H1 (cell line): ENCODE measurements around the gene NXPH4.

Experiments
- BCL11A ChIP-seq, 2 experiments: IDR thresholded peaks; one replicate each; pipeline ENCODE4 v1.6.1; 2011; ENCODE audit warnings: low read depth in 2 of 2, low read length in 2 of 2, mild to moderate bottlenecking in 2 of 2
- CBX8 ChIP-seq: fragments of 300-800, 300-1000 bp; sonication (generic); IDR thresholded peaks from 2 replicates; pipeline ENCODE4 v1.7.1; 2016; ENCODE audit warnings: low read depth, low read length, borderline replicate concordance
- CHD2 ChIP-seq: IDR thresholded peaks from 2 replicates; pipeline ENCODE4 v1.6.1; 2012; ENCODE audit warnings: low read length, improper control_type of control experiment
- CREB1 ChIP-seq: IDR thresholded peaks from 2 replicates; pipeline ENCODE4 v1.6.1; 2012; ENCODE audit warnings: inconsistent platforms
- EGR1 ChIP-seq: IDR thresholded peaks from 2 replicates; pipeline ENCODE4 v1.6.1; 2011; ENCODE audit warnings: low read depth, low read length, borderline replicate concordance
- FOSL1 ChIP-seq: IDR thresholded peaks from 2 replicates; pipeline ENCODE4 v1.6.1; 2011; ENCODE audit warnings: mild to moderate bottlenecking, low read depth, low read length, moderate library complexity; ENCODE audit not compliant: insufficient read depth
- GABPA ChIP-seq: IDR thresholded peaks from 2 replicates; pipeline ENCODE4 v1.6.1; 2011; ENCODE audit warnings: mild to moderate bottlenecking, low read length, moderate library complexity, borderline replicate concordance; ENCODE audit not compliant: insufficient read depth
- JUND ChIP-seq: IDR thresholded peaks from 2 replicates; pipeline ENCODE4 v1.6.1; 2011; ENCODE audit warnings: mild to moderate bottlenecking, improper control_type of control experiment, low read length
- POLR2A ChIP-seq, 2 experiments: IDR thresholded peaks; 1 replicate in 1 of 2; 2 replicates in 1 of 2; pipeline ENCODE4 v1.6.1; 2011; ENCODE audit warnings: low read depth in 2 of 2, low read length in 2 of 2, mild to moderate bottlenecking in 2 of 2; ENCODE audit errors: control extremely low read depth in 1 of 2
- POLR2AphosphoS5 ChIP-seq: IDR thresholded peaks from 2 replicates; pipeline ENCODE4 v1.6.1; 2011; ENCODE audit warnings: low read depth, low read length
- SAP30 ChIP-seq: fragments of 300-600 bp; sonication (generic); IDR thresholded peaks from 2 replicates; pipeline ENCODE4 v1.7.1; 2012; ENCODE audit warnings: low read length, moderate library complexity, mild to moderate bottlenecking, inconsistent platforms; ENCODE audit not compliant: insufficient read depth, insufficient replicate concordance
- SP4 ChIP-seq: IDR thresholded peaks from 2 replicates; pipeline ENCODE4 v1.6.1; 2012; ENCODE audit warnings: low read length, inconsistent platforms
- ZNF274 ChIP-seq: IDR thresholded peaks from 2 replicates; pipeline ENCODE4 v1.7.0; 2012; ENCODE audit warnings: low read length, borderline replicate concordance; ENCODE audit errors: extremely low read depth
- TF ChIP-seq, protein P1 (sequence below), 3 experiments: IDR thresholded peaks; 1 replicate in 2 of 3; 2 replicates in 1 of 3; pipeline versions ENCODE4 v1.5.1 to v1.6.1; 2011; ENCODE audit warnings: low read length in 3 of 3, mild to moderate bottlenecking in 3 of 3, inconsistent platforms in 2 of 3, low read depth in 1 of 3, moderate library complexity in 1 of 3; ENCODE audit not compliant: insufficient read depth in 1 of 3; ENCODE audit errors: control extremely low read depth in 1 of 3

DNA sequence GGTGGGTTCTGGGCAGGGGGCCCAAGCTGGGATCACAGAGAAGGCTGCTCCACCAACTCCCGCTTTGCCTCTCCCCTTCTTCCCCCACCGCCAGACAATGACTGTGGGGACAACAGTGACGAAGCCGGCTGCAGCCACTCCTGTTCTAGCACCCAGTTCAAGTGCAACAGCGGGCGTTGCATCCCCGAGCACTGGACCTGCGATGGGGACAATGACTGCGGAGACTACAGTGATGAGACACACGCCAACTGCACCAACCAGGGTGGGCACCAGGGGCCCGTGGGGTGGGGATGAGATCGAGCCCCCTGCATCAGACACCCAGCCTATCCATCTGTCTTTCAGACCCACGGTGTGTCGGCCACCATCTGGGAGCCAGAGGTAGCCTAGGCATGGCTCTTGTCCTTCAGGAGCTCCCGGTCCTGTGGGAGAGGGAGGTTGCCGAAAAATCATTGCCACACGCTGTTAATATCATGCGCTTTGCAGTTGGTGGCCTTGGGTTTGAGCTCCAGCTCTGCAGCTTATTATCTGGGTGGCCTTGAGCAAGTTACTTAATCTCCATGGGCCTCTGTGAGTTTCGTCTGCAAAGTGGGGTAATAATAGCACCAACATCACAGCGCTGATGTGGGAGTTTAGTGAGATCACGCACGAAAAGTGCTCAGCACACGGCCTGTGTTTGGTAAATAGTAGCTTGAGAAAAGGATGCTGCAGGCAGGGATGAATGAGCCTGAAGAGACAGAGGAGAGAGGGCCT lies 47.4 kb upstream of the NXPH4 start:
- TF ChIP-seq ZNF274 (no peak), CHD2 (no peak), FOSL1 (no peak), GABPA (no peak), CREB1 (no peak), JUND (no peak), POLR2AphosphoS5 (no peak), BCL11A (IDR thresholded peaks at IDR 0.05; ENCODE audit: low read depth in 2 of 2, low read length in 2 of 2) (no peak), EGR1 (no peak), POLR2A (IDR thresholded peaks at IDR 0.05; ENCODE audit: control extremely low read depth in 1 of 2, low read depth in 2 of 2, low read length in 2 of 2) (no peak), SAP30 (no peak), SP4 (no peak), CBX8 (no peak)
- TF ChIP-seq, protein P1, sequence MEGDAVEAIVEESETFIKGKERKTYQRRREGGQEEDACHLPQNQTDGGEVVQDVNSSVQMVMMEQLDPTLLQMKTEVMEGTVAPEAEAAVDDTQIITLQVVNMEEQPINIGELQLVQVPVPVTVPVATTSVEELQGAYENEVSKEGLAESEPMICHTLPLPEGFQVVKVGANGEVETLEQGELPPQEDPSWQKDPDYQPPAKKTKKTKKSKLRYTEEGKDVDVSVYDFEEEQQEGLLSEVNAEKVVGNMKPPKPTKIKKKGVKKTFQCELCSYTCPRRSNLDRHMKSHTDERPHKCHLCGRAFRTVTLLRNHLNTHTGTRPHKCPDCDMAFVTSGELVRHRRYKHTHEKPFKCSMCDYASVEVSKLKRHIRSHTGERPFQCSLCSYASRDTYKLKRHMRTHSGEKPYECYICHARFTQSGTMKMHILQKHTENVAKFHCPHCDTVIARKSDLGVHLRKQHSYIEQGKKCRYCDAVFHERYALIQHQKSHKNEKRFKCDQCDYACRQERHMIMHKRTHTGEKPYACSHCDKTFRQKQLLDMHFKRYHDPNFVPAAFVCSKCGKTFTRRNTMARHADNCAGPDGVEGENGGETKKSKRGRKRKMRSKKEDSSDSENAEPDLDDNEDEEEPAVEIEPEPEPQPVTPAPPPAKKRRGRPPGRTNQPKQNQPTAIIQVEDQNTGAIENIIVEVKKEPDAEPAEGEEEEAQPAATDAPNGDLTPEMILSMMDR (IDR thresholded peaks at IDR 0.05; ENCODE audit: control extremely low read depth in 1 of 3, insufficient read depth in 1 of 3, low read depth in 1 of 3, low read length in 3 of 3), result no peak
